WI38 (cell line): ENCODE measurements around the gene PHACTR3.

ENCODE experiments used
- H3K4me3 ChIP-seq: 2 replicates; pipeline ENCODE4 v1.5.1; 2011; ENCODE audit warnings: low read depth, mild to moderate bottlenecking, control low read depth, low read length
- TF ChIP-seq, protein P1 (sequence below): IDR thresholded peaks from 2 replicates; pipeline ENCODE4 v1.5.1; 2012; ENCODE audit warnings: low read depth, mild to moderate bottlenecking, control low read depth, low read length

Gene PHACTR3

DNA sequence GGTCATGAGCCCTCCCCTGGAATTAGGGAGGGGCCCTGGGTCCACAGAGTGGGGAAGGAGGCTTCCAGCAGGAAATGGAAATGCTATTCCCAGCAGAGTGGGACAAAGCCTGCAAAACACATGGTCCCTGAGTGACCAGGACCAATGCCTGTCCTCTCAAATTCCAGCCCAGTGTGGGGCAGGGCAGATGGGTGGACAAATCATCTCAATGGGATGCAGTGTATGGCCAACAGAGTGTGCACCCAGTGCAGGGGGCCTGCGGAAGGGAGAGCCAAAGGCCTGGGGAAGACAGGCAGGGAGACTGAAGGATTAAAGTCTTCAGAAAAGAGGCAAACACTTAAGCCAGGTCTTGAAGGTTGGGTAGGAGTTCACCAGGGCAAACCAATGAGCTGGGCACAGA is 28.7 kb upstream of the PHACTR3 start:
- TF ChIP-seq, protein P1, sequence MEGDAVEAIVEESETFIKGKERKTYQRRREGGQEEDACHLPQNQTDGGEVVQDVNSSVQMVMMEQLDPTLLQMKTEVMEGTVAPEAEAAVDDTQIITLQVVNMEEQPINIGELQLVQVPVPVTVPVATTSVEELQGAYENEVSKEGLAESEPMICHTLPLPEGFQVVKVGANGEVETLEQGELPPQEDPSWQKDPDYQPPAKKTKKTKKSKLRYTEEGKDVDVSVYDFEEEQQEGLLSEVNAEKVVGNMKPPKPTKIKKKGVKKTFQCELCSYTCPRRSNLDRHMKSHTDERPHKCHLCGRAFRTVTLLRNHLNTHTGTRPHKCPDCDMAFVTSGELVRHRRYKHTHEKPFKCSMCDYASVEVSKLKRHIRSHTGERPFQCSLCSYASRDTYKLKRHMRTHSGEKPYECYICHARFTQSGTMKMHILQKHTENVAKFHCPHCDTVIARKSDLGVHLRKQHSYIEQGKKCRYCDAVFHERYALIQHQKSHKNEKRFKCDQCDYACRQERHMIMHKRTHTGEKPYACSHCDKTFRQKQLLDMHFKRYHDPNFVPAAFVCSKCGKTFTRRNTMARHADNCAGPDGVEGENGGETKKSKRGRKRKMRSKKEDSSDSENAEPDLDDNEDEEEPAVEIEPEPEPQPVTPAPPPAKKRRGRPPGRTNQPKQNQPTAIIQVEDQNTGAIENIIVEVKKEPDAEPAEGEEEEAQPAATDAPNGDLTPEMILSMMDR: no peak
- H3K4me3 ChIP-seq: no peak overlapping the region

GRCh38 chr20:59576216-59576953 is 28.0 kb upstream of the PHACTR3 start:
- H3K4me3 ChIP-seq: no peak overlapping the region
- TF ChIP-seq, protein P1: no peak

GRCh38 chr20:59577037-59577808 is 27.1 kb upstream of the PHACTR3 start:
- no peak overlapping the region for H3K4me3 ChIP-seq

DNA sequence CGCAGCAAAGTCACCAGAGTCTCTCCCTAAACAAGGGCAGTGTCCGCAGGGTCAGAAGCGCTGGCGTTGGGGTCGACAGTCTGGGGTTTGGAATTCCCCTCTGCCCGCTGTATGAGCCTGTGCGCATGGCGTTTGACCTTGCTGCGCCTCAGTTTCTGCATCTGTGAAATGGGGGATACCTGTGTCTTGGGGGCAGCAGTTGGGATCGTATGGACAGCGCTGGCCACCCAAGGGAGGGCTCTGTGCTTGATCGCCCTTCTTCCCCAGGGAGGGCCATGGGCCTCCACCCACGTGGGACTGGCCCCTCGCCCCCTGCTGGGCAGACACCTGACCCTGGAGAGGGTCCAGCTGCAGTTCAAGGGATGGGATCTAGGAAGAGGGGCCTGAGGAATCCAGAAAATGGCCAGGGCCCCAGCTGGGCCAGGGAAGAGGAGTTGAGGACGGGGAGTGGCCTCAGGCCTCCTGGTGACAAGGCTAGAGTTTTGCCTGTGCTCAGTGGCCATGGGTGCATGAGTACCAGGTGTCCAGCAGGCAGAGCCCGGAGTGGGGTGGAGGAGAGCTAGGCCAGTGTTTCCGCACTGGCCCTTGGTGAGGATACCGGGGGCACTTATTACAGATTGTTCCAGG is 26.4 kb upstream of the PHACTR3 start:
- TF ChIP-seq, protein P1: no peak
- no peak overlapping the region for H3K4me3 ChIP-seq

More at GRCh38 chr20:59577037-59577808, 27.1 kb upstream of the PHACTR3 start:
- TF ChIP-seq, protein P1: no peak

GRCh38 chr20:59578436-59579403 is 25.6 kb upstream of the PHACTR3 start:
- no peak overlapping the region for H3K4me3 ChIP-seq
- TF ChIP-seq, protein P1: no peak

DNA sequence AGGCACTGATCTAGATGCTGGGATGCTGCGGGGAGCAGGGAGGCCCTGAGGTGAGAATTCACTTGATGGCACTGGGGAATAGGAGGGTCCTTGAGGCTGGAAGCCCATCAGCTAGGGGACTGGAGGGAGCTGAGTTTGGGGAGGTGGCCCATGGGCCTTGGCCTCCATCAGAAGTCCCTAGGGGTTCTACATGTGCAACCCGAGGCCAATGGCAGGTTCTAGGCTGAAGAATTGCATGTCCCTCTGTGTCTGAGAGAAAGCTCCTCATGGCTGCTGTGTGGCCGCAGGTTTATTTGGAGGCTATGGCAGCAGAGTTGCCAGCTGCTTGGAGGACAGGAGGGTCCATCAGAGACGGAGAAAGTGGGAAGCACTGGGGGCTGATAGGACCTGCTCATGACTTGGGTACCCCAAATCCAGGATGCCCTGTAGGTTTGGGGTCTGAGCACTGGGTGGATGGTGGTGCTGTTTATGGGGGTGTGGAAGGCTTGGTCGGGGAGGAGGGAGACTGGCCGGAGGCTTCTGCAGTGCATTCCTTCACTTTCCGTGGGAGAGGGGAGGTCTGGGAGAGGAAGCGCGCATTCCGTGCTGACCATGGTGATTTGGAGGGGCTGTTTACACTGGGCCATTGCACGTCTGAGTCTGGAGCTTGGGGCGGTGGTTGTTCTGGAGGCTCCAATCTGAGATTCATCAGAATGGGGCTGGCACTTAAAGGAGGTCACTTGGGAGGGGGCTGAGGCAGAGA is 24.8 kb upstream of the PHACTR3 start:
- TF ChIP-seq, protein P1: no peak
- no peak overlapping the region for H3K4me3 ChIP-seq
